WTC11 (cell line): ENCODE measurements around the gene DPH5. TPM values are rescaled to one million over a fixed set of nuclear protein-coding genes. Genes with fewer than 3 reads are reported as not detected.
A peak's percentile ranks its signal among the peaks of the same experiment; 100 is the strongest.

Source experiments
- ATAC-seq: fragments of 200-7000 bp; cut with Tn5 transposase; 2 replicates; pipeline ENCODE4 v1.10.0; 2021; ENCODE audit warnings: mild to moderate bottlenecking, moderate library complexity
- CTCF ChIA-PET: fragments of 300-600 bp; sonication (Branson Sonifier 250); formaldehyde crosslinking; loops from one replicate; lab custom pipeline; 2021; ENCODE audit warnings: antibody characterized with exemption; lab: Charles Lee
- POLR2A ChIA-PET: fragments of 350-600 bp; sonication (Branson Sonifier 250); formaldehyde crosslinking; loops from one replicate; lab custom pipeline; 2021; ENCODE audit warnings: antibody characterized with exemption; lab: Charles Lee
- DNase-seq: peaks from one replicate; pipeline ENCODE4 v3.0.0; 2021; ENCODE audit warnings: low spot score
- H3K27ac Mint-ChIP-seq: 2 replicates; pipeline ENCODE4 v1.8.0; 2021; ENCODE audit warnings: mixed read lengths
- H3K27me3 Mint-ChIP-seq: 2 replicates; pipeline ENCODE4 v1.8.0; 2021; ENCODE audit warnings: low read depth, mild to moderate bottlenecking, moderate library complexity, mixed read lengths
- H3K36me3 Mint-ChIP-seq: 2 replicates; pipeline ENCODE4 v1.8.0; 2021; ENCODE audit warnings: mixed read lengths
- H3K4me1 Mint-ChIP-seq: 2 replicates; pipeline ENCODE4 v1.8.0; 2022; ENCODE audit warnings: mixed read lengths
- H3K4me3 Mint-ChIP-seq: 2 replicates; pipeline ENCODE4 v1.8.0; 2021; ENCODE audit warnings: mild to moderate bottlenecking, moderate library complexity, mixed read lengths
- H3K9me3 Mint-ChIP-seq: 2 replicates; pipeline ENCODE4 v1.8.0; 2021; ENCODE audit warnings: mixed read lengths
- CREB1 ChIP-seq: sonication (generic); formaldehyde crosslinking; IDR thresholded peaks from 2 replicates; pipeline ENCODE4 v1.8.0; 2023; ENCODE audit warnings: mild to moderate bottlenecking, missing genetic modification reagents
- FOXJ3 ChIP-seq: sonication (generic); formaldehyde crosslinking; IDR thresholded peaks from 2 replicates; pipeline ENCODE4 v1.9.0; 2021; ENCODE audit warnings: missing genetic modification reagents, mild to moderate bottlenecking, borderline replicate concordance
- FOXP1 ChIP-seq: sonication (generic); formaldehyde crosslinking; IDR thresholded peaks from 2 replicates; pipeline ENCODE4 v1.8.0; 2022; ENCODE audit warnings: missing genetic modification reagents, mild to moderate bottlenecking, moderate library complexity, borderline replicate concordance
- GABPB1 ChIP-seq: sonication (generic); formaldehyde crosslinking; IDR thresholded peaks from 2 replicates; pipeline ENCODE4 v1.8.1; 2023; ENCODE audit warnings: mild to moderate bottlenecking, missing genetic modification reagents
- HMGA2 ChIP-seq: fragments of 250-450 bp; sonication (Bioruptor Pico); IDR thresholded peaks from 2 replicates; pipeline ENCODE4 v1.4.0; 2021; ENCODE audit warnings: mild to moderate bottlenecking, moderate library complexity
- JAZF1 ChIP-seq: fragments of 250-450 bp; sonication (Bioruptor Pico); IDR thresholded peaks from 2 replicates; pipeline ENCODE4 v1.9.0; 2021; ENCODE audit warnings: moderate library complexity, mild to moderate bottlenecking, inconsistent platforms
- NR2C2 ChIP-seq: sonication (generic); formaldehyde crosslinking; IDR thresholded peaks from 2 replicates; pipeline ENCODE4 v1.8.0; 2022; ENCODE audit warnings: mild to moderate bottlenecking, missing genetic modification reagents
- RELA ChIP-seq: sonication (generic); formaldehyde crosslinking; IDR thresholded peaks from 2 replicates; pipeline ENCODE4 v1.8.1; 2022; ENCODE audit warnings: missing genetic modification reagents, mild to moderate bottlenecking, borderline replicate concordance
- RORB ChIP-seq: fragments of 250-450 bp; sonication (Bioruptor Pico); IDR thresholded peaks from 2 replicates; pipeline ENCODE4 v1.9.0; 2021; ENCODE audit warnings: mild to moderate bottlenecking
- SMAD4 ChIP-seq: sonication (generic); formaldehyde crosslinking; IDR thresholded peaks from 2 replicates; pipeline ENCODE4 v1.8.0; 2022; ENCODE audit warnings: mild to moderate bottlenecking, missing genetic modification reagents
- TEAD1 ChIP-seq: sonication (generic); formaldehyde crosslinking; IDR thresholded peaks from 2 replicates; pipeline ENCODE4 v1.8.0; 2022; ENCODE audit warnings: mild to moderate bottlenecking, missing genetic modification reagents
- TP53 ChIP-seq: sonication (generic); formaldehyde crosslinking; IDR thresholded peaks from 2 replicates; pipeline ENCODE4 v1.8.1; 2023; ENCODE audit warnings: mild to moderate bottlenecking, missing genetic modification reagents
- ZNF317 ChIP-seq: sonication (generic); formaldehyde crosslinking; IDR thresholded peaks from 2 replicates; pipeline ENCODE4 v1.8.1; 2023; ENCODE audit warnings: low read depth, mild to moderate bottlenecking, moderate library complexity, missing genetic modification reagents, borderline replicate concordance
- ZNF423 ChIP-seq: fragments of 250-450 bp; sonication (Bioruptor Pico); IDR thresholded peaks from 2 replicates; pipeline ENCODE4 v2.1.2; 2022; ENCODE audit warnings: mild to moderate bottlenecking, moderate library complexity
- ZNF671 ChIP-seq: fragments of 250-450 bp; sonication (Bioruptor Pico); IDR thresholded peaks from 2 replicates; pipeline ENCODE4 v1.8.0; 2021; ENCODE audit warnings: mild to moderate bottlenecking
- total RNA-seq: library from RNA; stranded (reverse); gene quantifications from 3 replicates; pipeline ENCODE4 v1.2.3, GENCODE V29; 2021
- TF ChIP-seq, protein P1 (sequence below): sonication (generic); formaldehyde crosslinking; IDR thresholded peaks from 2 replicates; pipeline ENCODE4 v1.8.1; 2023; ENCODE audit warnings: mild to moderate bottlenecking, missing genetic modification reagents, borderline replicate concordance
- TF ChIP-seq, protein P2 (sequence below): fragments of 250-450 bp; sonication (Bioruptor Pico); IDR thresholded peaks from 2 replicates; pipeline ENCODE4 v1.9.0; 2021; ENCODE audit warnings: moderate library complexity, mild to moderate bottlenecking, inconsistent platforms, borderline replicate concordance
- TF ChIP-seq, protein P3 (sequence below): sonication (generic); formaldehyde crosslinking; IDR thresholded peaks from 2 replicates; pipeline ENCODE4 v1.8.0; 2022; ENCODE audit warnings: mild to moderate bottlenecking, missing genetic modification reagents
- TF ChIP-seq, protein P4 (sequence below): sonication (generic); formaldehyde crosslinking; conservative IDR thresholded peaks from 2 replicates; pipeline ENCODE4 v1.8.1; 2022; ENCODE audit warnings: mild to moderate bottlenecking, missing genetic modification reagents
- TF ChIP-seq, protein P5 (sequence below): fragments of 250-450 bp; sonication (Bioruptor Pico); IDR thresholded peaks from 2 replicates; pipeline ENCODE4 v1.9.0; 2021; ENCODE audit warnings: mild to moderate bottlenecking
- TF ChIP-seq, protein P6 (sequence below): fragments of 250-450 bp; sonication (Bioruptor Pico); IDR thresholded peaks from 2 replicates; pipeline ENCODE4 v1.9.0; 2021; ENCODE audit warnings: mild to moderate bottlenecking
- TF ChIP-seq, protein P7 (sequence below): sonication (generic); formaldehyde crosslinking; IDR thresholded peaks from 2 replicates; pipeline ENCODE4 v1.8.1; 2023; ENCODE audit warnings: mild to moderate bottlenecking, missing genetic modification reagents
- TF ChIP-seq, protein P8 (sequence below): sonication (generic); formaldehyde crosslinking; IDR thresholded peaks from 2 replicates; pipeline ENCODE4 v1.8.0; 2022; ENCODE audit warnings: mild to moderate bottlenecking, missing genetic modification reagents
- TF ChIP-seq, protein P9 (sequence below): sonication (generic); formaldehyde crosslinking; IDR thresholded peaks from 2 replicates; pipeline ENCODE4 v1.8.1; 2022; ENCODE audit warnings: missing genetic modification reagents, borderline replicate concordance

The DPH5 gene
- total RNA-seq, 1 experiment from 2014 or later = 64.8 TPM

DNA sequence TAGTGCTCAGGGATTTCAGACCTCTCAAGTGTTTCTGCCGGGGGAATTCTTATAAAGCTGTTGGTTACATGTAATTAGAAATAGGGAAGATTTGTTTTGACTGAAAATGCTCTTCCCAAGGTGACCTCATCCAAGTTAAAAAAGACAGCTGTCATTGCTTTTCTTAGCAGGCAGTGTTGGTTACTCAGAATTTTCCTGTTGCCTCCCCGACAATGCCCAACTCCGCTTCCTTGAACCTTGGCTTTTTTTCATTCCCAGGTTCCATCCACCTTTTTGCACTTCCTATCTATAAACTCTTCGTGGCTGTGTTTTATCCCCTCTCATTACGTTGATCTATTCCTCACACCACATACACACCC is 825 bp upstream of the DPH5 start (continued):
- TF ChIP-seq, protein P1, sequence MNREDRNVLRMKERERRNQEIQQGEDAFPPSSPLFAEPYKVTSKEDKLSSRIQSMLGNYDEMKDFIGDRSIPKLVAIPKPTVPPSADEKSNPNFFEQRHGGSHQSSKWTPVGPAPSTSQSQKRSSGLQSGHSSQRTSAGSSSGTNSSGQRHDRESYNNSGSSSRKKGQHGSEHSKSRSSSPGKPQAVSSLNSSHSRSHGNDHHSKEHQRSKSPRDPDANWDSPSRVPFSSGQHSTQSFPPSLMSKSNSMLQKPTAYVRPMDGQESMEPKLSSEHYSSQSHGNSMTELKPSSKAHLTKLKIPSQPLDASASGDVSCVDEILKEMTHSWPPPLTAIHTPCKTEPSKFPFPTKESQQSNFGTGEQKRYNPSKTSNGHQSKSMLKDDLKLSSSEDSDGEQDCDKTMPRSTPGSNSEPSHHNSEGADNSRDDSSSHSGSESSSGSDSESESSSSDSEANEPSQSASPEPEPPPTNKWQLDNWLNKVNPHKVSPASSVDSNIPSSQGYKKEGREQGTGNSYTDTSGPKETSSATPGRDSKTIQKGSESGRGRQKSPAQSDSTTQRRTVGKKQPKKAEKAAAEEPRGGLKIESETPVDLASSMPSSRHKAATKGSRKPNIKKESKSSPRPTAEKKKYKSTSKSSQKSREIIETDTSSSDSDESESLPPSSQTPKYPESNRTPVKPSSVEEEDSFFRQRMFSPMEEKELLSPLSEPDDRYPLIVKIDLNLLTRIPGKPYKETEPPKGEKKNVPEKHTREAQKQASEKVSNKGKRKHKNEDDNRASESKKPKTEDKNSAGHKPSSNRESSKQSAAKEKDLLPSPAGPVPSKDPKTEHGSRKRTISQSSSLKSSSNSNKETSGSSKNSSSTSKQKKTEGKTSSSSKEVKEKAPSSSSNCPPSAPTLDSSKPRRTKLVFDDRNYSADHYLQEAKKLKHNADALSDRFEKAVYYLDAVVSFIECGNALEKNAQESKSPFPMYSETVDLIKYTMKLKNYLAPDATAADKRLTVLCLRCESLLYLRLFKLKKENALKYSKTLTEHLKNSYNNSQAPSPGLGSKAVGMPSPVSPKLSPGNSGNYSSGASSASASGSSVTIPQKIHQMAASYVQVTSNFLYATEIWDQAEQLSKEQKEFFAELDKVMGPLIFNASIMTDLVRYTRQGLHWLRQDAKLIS = no peak
- no peak for TF ChIP-seq FOXJ3 (CRISPR knock-in tag)
- TF ChIP-seq CREB1 (CRISPR knock-in tag) = no peak
- TF ChIP-seq, protein P2, sequence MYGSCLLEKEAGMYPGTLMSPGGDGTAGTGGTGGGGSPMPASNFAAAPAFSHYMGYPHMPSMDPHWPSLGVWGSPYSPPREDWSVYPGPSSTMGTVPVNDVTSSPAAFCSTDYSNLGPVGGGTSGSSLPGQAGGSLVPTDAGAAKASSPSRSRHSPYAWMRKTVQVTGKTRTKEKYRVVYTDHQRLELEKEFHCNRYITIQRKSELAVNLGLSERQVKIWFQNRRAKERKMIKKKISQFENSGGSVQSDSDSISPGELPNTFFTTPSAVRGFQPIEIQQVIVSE (CRISPR knock-in tag) = no peak
- TF ChIP-seq, protein P3, sequence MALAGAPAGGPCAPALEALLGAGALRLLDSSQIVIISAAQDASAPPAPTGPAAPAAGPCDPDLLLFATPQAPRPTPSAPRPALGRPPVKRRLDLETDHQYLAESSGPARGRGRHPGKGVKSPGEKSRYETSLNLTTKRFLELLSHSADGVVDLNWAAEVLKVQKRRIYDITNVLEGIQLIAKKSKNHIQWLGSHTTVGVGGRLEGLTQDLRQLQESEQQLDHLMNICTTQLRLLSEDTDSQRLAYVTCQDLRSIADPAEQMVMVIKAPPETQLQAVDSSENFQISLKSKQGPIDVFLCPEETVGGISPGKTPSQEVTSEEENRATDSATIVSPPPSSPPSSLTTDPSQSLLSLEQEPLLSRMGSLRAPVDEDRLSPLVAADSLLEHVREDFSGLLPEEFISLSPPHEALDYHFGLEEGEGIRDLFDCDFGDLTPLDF (CRISPR knock-in tag) = no peak
- TF ChIP-seq, protein P4, sequence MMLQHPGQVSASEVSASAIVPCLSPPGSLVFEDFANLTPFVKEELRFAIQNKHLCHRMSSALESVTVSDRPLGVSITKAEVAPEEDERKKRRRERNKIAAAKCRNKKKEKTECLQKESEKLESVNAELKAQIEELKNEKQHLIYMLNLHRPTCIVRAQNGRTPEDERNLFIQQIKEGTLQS (CRISPR knock-in tag) = no peak
- TF ChIP-seq GABPB1 (CRISPR knock-in tag) = no peak
- no peak for TF ChIP-seq TEAD1 (CRISPR knock-in tag)
- TF ChIP-seq FOXP1 (CRISPR knock-in tag) = no peak
- no peak for TF ChIP-seq ZNF317 (CRISPR knock-in tag)
- no peak for TF ChIP-seq ZNF671 (CRISPR knock-in tag)

DNA sequence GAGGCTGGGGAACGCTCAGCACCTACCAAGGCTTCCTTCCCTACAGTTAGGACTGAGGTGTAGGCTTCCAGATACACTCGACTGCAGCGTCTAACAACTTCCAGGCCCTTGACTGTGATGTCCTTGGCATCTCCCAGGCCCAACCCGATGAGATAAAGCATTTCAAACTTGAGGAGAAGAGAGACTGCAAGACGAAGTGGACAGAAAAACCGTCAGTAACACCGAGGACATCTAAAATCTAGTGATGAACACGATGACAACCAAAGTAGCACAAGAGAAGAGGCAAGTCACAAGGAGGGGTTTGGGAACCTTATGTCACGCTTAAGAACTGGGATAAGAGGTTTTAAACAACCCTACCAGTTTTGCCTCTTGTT is 314 bp downstream of the DPH5 start:
- POLR2A ChIA-PET = no interaction called here
- peak; percentile 42 for ATAC-seq

More for the DNA sequence above, 314 bp downstream of the DPH5 start:
- Mint-ChIP-seq H3K36me3 (peaks cover 13% of the 10 kb centered on the region), H3K27ac (peak overlapping the region; percentile 97), H3K9me3 (no peaks in the 10 kb centered on the region), H3K4me3 (peak overlapping the region; percentile 100), H3K27me3 (no peaks in the 10 kb centered on the region)
- CTCF ChIA-PET = no interaction called here
- TF ChIP-seq TEAD1 (CRISPR knock-in tag) (no peak), ZNF423 (CRISPR knock-in tag) (no peak), RORB (CRISPR knock-in tag) (no peak), NR2C2 (CRISPR knock-in tag) (no peak), CREB1 (CRISPR knock-in tag) (no peak), JAZF1 (CRISPR knock-in tag) (no peak), GABPB1 (CRISPR knock-in tag) (no peak), SMAD4 (CRISPR knock-in tag) (no peak), HMGA2 (CRISPR knock-in tag) (no peak), RELA (CRISPR knock-in tag) (no peak), TP53 (CRISPR knock-in tag) (no peak)
- TF ChIP-seq, protein P5, sequence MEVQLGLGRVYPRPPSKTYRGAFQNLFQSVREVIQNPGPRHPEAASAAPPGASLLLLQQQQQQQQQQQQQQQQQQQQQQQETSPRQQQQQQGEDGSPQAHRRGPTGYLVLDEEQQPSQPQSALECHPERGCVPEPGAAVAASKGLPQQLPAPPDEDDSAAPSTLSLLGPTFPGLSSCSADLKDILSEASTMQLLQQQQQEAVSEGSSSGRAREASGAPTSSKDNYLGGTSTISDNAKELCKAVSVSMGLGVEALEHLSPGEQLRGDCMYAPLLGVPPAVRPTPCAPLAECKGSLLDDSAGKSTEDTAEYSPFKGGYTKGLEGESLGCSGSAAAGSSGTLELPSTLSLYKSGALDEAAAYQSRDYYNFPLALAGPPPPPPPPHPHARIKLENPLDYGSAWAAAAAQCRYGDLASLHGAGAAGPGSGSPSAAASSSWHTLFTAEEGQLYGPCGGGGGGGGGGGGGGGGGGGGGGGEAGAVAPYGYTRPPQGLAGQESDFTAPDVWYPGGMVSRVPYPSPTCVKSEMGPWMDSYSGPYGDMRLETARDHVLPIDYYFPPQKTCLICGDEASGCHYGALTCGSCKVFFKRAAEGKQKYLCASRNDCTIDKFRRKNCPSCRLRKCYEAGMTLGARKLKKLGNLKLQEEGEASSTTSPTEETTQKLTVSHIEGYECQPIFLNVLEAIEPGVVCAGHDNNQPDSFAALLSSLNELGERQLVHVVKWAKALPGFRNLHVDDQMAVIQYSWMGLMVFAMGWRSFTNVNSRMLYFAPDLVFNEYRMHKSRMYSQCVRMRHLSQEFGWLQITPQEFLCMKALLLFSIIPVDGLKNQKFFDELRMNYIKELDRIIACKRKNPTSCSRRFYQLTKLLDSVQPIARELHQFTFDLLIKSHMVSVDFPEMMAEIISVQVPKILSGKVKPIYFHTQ (CRISPR knock-in tag) = no peak
- TF ChIP-seq, protein P6, sequence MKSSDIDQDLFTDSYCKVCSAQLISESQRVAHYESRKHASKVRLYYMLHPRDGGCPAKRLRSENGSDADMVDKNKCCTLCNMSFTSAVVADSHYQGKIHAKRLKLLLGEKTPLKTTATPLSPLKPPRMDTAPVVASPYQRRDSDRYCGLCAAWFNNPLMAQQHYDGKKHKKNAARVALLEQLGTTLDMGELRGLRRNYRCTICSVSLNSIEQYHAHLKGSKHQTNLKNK = no peak
- TF ChIP-seq, protein P7, sequence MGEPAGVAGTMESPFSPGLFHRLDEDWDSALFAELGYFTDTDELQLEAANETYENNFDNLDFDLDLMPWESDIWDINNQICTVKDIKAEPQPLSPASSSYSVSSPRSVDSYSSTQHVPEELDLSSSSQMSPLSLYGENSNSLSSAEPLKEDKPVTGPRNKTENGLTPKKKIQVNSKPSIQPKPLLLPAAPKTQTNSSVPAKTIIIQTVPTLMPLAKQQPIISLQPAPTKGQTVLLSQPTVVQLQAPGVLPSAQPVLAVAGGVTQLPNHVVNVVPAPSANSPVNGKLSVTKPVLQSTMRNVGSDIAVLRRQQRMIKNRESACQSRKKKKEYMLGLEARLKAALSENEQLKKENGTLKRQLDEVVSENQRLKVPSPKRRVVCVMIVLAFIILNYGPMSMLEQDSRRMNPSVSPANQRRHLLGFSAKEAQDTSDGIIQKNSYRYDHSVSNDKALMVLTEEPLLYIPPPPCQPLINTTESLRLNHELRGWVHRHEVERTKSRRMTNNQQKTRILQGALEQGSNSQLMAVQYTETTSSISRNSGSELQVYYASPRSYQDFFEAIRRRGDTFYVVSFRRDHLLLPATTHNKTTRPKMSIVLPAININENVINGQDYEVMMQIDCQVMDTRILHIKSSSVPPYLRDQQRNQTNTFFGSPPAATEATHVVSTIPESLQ (CRISPR knock-in tag) = no peak
- TF ChIP-seq, protein P8, sequence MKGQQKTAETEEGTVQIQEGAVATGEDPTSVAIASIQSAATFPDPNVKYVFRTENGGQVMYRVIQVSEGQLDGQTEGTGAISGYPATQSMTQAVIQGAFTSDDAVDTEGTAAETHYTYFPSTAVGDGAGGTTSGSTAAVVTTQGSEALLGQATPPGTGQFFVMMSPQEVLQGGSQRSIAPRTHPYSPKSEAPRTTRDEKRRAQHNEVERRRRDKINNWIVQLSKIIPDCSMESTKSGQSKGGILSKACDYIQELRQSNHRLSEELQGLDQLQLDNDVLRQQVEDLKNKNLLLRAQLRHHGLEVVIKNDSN = no peak
- TF ChIP-seq, protein P9, sequence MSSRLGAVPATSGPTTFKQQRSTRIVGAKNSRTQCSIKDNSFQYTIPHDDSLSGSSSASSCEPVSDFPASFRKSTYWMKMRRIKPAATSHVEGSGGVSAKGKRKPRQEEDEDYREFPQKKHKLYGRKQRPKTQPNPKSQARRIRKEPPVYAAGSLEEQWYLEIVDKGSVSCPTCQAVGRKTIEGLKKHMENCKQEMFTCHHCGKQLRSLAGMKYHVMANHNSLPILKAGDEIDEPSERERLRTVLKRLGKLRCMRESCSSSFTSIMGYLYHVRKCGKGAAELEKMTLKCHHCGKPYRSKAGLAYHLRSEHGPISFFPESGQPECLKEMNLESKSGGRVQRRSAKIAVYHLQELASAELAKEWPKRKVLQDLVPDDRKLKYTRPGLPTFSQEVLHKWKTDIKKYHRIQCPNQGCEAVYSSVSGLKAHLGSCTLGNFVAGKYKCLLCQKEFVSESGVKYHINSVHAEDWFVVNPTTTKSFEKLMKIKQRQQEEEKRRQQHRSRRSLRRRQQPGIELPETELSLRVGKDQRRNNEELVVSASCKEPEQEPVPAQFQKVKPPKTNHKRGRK (CRISPR knock-in tag) = no peak
- TF ChIP-seq, all 79 proteins: peak for 0
- no peak for DNase-seq
- H3K4me1 Mint-ChIP-seq = peaks cover 27% of the 10 kb centered on the region
